ENCODE results near the gene MOG. TPM values are rescaled to one million over a fixed set of nuclear protein-coding genes. Genes with fewer than 3 reads are reported as not detected.

The MOG gene
- total RNA-seq, 1 donor from 2014 or later = 14.7 TPM

DNA sequence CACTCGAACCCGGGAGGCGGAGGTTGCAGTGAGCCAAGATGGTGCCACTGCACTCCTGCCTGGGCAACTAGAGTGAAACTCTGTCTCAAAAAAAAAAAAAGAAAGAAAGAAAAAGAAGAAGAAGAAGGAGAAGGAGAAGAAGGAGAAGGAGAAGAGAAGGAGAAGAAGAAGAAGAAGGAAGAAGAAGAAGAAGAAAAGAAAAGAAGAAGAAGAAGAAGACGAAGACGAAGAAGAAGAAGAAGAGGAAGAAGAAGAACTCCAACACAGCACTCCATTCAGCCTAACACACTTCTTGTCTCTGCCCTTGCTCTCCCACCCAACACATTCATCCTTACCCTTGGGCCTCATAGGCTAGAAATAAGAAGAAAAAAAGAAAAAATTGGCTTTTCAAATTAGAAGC is 17.1 kb downstream of the MOG start:
- TF ChIP-seq, protein P1, sequence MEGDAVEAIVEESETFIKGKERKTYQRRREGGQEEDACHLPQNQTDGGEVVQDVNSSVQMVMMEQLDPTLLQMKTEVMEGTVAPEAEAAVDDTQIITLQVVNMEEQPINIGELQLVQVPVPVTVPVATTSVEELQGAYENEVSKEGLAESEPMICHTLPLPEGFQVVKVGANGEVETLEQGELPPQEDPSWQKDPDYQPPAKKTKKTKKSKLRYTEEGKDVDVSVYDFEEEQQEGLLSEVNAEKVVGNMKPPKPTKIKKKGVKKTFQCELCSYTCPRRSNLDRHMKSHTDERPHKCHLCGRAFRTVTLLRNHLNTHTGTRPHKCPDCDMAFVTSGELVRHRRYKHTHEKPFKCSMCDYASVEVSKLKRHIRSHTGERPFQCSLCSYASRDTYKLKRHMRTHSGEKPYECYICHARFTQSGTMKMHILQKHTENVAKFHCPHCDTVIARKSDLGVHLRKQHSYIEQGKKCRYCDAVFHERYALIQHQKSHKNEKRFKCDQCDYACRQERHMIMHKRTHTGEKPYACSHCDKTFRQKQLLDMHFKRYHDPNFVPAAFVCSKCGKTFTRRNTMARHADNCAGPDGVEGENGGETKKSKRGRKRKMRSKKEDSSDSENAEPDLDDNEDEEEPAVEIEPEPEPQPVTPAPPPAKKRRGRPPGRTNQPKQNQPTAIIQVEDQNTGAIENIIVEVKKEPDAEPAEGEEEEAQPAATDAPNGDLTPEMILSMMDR (IDR thresholded peaks at IDR 0.05; ENCODE audit: borderline replicate concordance) = no peak
- Histone ChIP-seq H3K4me3 (no peak overlapping the region), H3K4me1 (no peaks in the 10 kb centered on the region), H3K36me3 (no peaks in the 10 kb centered on the region), H3K9me3 (replicated peaks) (no peaks in the 10 kb centered on the region), H3K27me3 (ENCODE audit: low read depth) (peaks cover 6% of the 10 kb centered on the region), H3K27ac (replicated peaks) (no peak overlapping the region)
- intact Hi-C loops (cut with micrococcal nuclease) = no loop called here
- DNase-seq = no peak

DNA sequence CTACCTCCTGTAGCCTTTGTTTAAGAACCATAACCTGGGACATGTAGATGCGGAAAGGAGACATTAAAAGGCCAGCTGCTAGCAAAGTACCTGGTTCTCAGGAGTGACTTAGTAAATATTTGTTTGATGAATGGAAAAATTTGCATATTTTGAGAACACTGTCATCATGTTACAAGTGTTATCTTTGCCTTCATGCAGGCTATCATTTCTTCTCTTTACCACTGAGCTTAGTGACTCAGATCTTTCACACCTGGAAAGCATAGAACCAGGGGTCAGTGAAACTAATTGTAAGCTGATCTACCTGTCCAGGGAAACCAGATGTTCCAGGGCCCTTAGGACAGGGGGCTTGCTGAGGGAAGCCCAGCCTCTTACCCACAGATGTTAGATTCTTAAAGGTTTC is 18.7 kb downstream of the MOG start:
- Histone ChIP-seq H3K4me3 (no peak overlapping the region), H3K27ac (replicated peaks) (no peak overlapping the region), H3K9me3 (replicated peaks) (no peaks in the 10 kb centered on the region), H3K36me3 (no peaks in the 10 kb centered on the region), H3K27me3 (ENCODE audit: low read depth) (peaks cover 18% of the 10 kb centered on the region), H3K4me1 (no peaks in the 10 kb centered on the region)
- TF ChIP-seq, protein P1 (IDR thresholded peaks at IDR 0.05; ENCODE audit: borderline replicate concordance) = no peak
- intact Hi-C loops (cut with micrococcal nuclease) = no loop called here
- DNase-seq = no peak

DNA sequence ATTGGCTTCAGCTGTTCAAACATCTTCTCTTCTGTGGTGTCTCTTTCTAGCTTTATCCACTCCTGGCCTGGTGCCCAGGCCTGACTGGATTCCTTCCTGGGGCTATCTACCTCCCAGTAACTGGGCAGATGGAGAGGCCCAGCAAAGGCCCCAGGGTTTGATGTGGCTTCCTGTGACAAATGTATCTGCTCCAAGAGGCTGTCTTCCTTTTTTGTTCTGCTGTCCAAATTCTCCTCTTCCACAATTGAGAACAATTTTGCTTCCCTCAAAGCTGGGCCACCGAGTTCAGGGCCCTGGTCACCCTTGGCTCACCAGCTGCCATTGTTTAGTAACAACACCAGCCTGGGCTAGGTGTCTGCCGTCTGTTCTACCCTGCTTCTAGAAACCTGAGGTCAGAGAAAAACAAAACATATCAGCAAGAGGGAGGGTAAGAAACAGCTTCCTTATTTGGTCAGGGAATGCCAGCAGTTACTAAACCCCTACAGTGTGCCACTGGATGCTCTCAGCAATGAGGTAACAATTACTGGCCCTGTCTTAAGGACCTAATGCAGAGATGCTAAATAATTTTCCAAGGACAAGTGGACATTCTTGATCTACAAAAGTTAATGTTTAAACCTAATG is 20.2 kb downstream of the MOG start:
- TF ChIP-seq, protein P1 (IDR thresholded peaks at IDR 0.05; ENCODE audit: borderline replicate concordance) = no peak
- DNase-seq = no peak
- Histone ChIP-seq H3K27me3 (ENCODE audit: low read depth) (peaks cover 20% of the 10 kb centered on the region), H3K4me1 (no peaks in the 10 kb centered on the region), H3K4me3 (no peak overlapping the region), H3K27ac (replicated peaks) (no peak overlapping the region), H3K9me3 (replicated peaks) (no peaks in the 10 kb centered on the region), H3K36me3 (no peaks in the 10 kb centered on the region)
- intact Hi-C loops (cut with micrococcal nuclease) = no loop called here

DNA sequence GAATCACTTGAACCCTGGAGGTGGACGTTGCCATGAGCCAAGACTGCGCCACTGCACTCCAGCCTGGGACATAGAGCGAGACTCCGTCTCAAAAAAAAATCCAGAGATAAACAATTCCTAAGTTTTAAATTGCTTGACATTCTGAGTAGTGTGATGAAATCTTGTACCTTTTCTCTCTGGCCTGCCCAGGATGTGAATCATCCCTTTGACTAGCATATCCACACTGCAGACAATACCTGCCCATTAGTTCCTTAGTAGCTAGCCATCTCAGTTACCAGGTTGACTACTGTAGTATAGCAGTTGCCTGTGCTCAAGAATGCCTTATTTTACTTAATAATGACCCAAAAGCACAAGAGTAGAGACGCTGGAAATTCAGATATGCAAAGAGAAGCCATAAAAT is 21.2 kb downstream of the MOG start:
- no peak for DNase-seq
- TF ChIP-seq, protein P1 (IDR thresholded peaks at IDR 0.05; ENCODE audit: borderline replicate concordance) = no peak

DNA sequence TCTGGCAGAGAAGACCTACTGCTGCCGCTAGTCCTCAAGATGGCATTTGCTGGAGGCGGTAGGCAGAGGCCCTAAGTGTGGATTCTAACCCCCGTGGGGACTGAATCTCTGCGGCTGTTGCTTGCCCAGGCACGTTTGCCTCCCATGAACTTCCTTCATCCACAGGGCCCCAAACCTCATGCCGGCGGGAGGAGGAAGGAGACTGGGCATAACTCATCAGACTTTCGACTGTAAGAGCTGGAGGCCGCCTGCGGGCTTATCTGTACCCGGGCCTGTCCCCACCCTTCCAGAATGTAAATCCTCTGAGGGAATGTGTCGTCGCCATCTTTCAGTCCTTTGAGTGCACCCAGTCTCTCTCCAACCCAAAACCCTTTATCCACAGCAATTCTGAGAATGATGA is 23.1 kb downstream of the MOG start:
- TF ChIP-seq, protein P1 (IDR thresholded peaks at IDR 0.05; ENCODE audit: borderline replicate concordance) = no peak

More for the DNA sequence above, 21.2 kb downstream of the MOG start:
- intact Hi-C loops (cut with micrococcal nuclease) = no loop called here
- Histone ChIP-seq H3K4me1 (no peaks in the 10 kb centered on the region), H3K27ac (replicated peaks) (no peak overlapping the region), H3K9me3 (replicated peaks) (no peaks in the 10 kb centered on the region), H3K36me3 (no peaks in the 10 kb centered on the region), H3K27me3 (ENCODE audit: low read depth) (peaks cover 20% of the 10 kb centered on the region), H3K4me3 (no peak overlapping the region)

More for the DNA sequence above, 23.1 kb downstream of the MOG start:
- intact Hi-C loops (cut with micrococcal nuclease) = no loop called here
- Histone ChIP-seq H3K4me1 (no peaks in the 10 kb centered on the region), H3K27me3 (ENCODE audit: low read depth) (peaks cover 20% of the 10 kb centered on the region), H3K4me3 (no peak overlapping the region), H3K27ac (replicated peaks) (no peak overlapping the region), H3K9me3 (replicated peaks) (no peaks in the 10 kb centered on the region), H3K36me3 (no peaks in the 10 kb centered on the region)
- no peak for DNase-seq

All from left ventricle myocardium inferior (tissue), 1 donor.